ENCODE data around the gene CPA3.

Gene CPA3

GRCh38 chr3:148861277-148861869 is 3.7 kb upstream of the CPA3 start:
- no peak for DNase-seq

GRCh38 chr3:148863297-148863696 is 1.8 kb upstream of the CPA3 start:
- DNase-seq: no peak

GRCh38 chr3:148863814-148864213 is 1.3 kb upstream of the CPA3 start:
- no peak for DNase-seq

DNA sequence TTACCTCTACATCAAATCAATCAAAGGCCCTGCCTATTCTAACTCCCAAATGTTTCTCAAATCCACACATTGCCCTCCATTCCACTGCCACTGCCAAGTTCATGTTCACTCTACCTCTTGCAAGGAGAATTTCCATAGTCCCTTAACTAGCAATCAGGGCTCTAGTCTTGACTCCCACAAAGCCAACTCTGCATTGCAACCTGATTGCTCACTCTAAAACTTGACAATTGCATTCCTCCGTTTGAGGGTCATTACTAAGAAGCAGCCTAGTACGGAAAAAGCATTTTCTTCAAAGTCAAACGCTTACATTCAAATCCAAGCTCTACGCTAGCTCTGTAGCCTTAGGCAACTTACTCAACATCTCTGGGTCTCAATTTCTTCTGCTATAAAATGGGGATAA is 1.2 kb downstream of the CPA3 start:
- no peak for DNase-seq

- DNase-seq: no peak
Measured at GRCh38 chr3:148873270-148873927, 8.3 kb downstream of the CPA3 start.

GRCh38 chr3:148873977-148874376 is 8.9 kb downstream of the CPA3 start:
- no peak for DNase-seq

- no peak for DNase-seq
Measured at GRCh38 chr3:148878095-148878494, 13.0 kb downstream of the CPA3 start.

GRCh38 chr3:148879256-148879655 is 14.2 kb downstream of the CPA3 start:
- no peak for DNase-seq

DNA sequence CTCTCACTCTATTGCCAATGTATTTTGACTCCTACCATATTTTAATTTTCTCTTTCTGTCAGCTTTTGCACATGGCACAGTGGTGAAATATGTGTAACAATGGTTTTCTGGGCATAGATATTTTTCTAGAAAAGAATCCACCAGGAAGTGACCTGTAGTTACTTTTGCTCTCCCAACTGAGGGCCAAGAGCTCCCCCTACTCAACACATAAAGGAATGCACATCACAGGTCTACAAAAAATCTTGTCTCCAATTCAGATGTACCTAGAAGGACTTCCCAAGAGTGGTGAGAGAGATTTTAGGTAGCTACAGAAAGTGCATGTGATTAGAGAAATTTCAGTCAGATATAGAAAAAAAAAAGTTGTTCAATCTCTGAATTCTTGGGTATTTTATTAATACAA is 15.6 kb downstream of the CPA3 start:
- DNase-seq: no peak

- no peak for DNase-seq
Measured at GRCh38 chr3:148881286-148881685, 16.2 kb downstream of the CPA3 start.

DNA sequence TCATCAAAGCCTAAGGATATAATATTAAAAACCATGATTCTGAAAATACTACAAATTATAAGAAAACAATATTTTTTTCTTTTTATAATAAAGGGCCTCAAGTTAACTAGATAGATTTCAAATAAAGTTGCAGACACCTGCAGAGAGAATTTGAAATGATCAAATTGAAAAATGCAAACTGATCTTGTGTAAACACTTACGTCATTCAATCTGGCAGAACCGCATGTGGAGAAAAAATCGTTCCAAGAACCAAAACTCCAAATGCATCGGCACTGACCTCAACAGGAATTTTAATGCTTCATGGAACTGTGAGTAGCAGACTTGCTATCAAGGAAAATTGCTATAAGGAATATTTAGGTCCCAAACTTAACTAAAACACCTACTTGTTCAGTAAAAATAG is 17.2 kb downstream of the CPA3 start:
- DNase-seq: no peak

DNA sequence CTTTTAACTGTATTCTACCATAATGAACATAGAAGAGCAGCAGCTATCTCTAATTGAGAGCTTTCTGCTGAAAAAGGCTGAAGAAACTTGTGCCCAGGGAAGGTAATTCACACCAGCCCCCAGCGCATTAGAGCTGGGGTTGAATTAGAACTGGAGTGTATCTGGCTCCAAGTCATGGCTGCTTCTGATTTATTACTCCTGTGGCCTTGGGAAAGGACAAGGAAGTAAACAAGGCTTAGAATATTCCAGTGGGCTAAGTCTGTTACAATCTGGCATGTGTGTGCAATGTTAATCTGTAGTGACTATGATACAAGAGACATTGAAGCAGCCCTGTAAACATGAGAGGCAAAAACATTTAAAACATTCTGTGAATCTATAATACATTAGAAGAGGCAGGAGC is 18.1 kb downstream of the CPA3 start:
- no peak for DNase-seq

DNA sequence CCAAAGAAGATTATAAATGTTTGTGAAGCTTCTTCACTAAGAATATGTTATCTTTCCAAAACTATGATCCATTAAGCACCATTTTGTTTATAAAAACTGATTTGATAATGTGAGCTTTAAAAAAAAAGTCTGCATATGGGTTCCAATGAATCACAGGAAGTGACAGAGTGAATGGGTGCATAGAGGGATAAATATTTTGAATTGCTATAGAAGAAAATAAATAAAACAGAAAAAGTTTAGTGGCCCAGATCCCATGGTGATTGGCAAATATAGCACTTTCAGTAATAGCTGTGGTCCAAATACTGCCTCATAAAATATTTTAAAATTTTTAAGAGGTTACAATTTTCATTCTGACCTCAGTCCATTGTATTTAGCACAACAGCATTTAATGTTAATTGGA is 19.2 kb downstream of the CPA3 start:
- no peak for DNase-seq

- DNase-seq: no peak
Measured at GRCh38 chr3:148889828-148890227, 24.7 kb downstream of the CPA3 start.

DNA sequence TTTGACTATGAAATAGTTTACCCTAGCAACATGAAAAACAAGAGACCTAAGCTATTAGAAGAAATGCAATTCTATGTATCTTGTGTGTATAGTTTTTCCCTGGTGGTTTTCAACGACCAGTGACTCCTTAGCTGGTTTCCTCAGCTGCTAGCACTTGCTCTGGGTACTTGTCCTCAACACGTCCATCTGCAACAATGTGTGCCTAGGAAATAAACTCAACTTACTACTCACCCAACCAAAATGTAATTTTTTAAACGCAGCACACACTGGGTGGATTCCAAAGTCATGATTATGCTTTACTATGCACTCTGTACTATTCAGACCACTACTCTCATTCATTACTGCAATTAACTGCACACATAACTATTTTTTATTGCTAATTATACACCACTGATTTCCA is 31.0 kb downstream of the CPA3 start:
- no peak for DNase-seq

DNA sequence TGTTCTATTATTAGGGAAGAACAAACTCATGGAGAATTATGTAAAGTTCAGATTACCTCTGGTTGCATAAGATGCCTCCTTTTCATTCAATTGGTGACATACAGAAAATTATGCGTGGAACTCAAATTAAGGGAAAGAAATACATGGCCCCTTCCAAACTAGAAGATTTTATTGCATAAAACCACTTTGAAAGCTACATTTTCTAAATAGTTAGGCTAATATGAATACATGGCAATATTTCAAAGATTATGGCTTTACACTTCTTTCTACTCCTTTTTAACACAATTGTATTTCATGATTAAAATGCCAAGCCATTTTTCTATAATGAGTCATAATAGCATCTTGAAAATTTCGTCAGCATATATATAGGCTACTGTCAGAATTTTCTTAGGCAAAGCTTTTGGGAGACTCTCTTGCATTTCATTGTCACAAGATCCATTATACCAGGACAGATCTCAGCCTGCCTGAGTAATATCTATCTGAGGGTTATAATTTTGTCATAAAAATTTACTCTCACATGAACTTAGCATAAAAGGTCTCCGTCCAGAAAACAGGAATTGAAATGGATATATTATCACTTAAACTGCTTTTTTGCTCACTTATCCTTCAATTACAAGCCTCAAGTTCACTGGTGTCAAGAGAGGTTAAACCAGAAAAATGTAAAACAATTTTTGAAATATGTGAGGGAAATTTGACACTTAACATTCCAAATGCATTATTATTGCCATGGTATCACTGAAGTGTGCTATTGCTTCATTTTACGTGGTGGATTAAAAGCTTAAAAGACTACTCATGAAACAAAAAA is 37.1 kb downstream of the CPA3 start:
- DNase-seq: no peak

GRCh38 chr3:148903022-148903442 is 37.9 kb downstream of the CPA3 start:
- DNase-seq: no peak

DNA sequence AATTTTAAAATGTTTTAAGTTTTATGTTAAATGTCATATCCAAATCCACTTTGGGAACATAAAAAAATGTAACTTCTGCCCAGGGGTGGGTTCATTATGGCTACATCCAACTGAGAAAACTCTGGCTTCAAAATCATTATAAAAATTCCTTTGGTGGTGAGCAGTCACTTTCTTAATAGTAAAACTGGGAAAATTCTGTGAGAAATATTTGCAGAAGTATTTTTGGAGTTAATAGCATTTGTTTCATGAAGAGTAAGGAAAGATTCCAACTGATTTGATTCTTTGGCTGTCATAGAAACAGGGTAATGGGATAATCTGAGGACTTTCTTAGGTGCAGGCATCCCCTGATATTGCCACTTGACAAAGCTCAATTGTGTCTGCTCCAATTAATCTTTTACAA is 38.8 kb downstream of the CPA3 start:
- DNase-seq: no peak

DNA sequence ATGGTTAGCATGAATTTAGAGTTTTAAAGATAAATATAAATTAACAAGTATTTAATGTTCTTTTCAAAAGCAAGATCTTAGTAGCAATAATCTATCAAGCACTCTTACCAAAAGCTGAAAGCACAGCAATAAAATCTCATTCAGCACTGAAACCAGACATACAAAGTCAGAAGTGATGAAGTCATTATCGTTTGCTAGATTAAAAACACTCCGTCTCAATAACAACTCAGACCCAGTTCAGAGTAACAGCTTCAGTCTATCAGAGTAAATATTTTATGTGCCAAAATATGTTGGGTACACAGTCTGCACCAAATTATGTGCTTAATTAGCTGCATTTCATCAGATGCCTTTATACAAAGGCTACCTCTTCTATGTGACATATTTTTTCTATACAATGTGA is 41.6 kb downstream of the CPA3 start:
- DNase-seq: no peak

- no peak for DNase-seq
Measured at GRCh38 chr3:148911173-148911572, 46.1 kb downstream of the CPA3 start.

DNA sequence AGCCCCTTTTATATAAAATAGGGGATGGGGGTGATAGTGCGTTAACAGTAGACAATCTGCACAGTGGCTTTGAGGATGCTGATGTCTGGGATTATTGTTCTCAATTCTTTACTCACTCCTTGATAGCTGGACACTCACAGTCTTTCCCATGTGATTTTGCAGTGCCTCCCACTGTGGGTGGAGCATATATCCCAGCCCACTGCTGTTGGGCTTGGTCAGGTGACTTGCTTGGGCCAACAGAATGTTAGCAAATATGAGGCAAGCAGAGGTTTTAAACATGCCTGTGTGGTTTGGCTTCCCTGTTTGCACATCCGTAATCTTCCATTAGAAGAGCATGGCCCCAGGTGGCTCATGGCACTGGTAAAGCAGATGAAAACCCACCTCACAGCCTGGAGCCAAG is 46.5 kb downstream of the CPA3 start:
- no peak for DNase-seq

DNA sequence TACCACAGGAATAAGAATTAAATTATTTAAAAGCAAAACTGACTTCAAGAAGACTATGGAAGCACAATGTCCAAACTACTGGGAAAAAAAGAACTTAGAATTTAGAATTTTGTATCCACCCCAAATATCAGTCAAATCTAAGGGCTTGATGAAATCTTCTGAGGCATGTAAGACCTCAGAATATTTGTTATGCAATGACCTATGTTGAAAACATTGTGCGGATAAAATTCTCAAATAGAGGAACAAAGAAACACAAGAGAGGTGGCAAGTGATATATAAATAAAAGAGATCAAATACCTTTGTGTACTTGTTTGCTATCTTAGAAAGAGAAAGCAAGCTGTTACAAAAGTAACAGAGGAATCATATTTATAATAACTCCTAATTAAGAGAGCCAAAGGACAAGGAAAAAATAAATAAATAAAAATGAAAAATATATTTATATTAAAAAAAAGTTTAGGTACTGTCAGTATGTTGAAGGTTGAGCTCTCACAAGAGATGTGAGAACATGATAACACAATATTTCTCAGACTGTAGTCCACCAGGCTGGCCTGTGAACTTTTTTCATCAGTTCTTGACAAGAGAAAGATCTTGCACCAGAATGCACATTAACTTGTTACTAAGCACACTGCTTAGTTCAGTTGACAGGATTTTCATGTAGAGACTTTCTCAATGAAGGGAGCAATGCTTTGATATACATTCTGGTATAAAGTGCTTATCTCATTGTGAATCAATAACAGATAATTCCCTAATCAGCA is 50.0 kb downstream of the CPA3 start:
- DNase-seq: no peak

DNA sequence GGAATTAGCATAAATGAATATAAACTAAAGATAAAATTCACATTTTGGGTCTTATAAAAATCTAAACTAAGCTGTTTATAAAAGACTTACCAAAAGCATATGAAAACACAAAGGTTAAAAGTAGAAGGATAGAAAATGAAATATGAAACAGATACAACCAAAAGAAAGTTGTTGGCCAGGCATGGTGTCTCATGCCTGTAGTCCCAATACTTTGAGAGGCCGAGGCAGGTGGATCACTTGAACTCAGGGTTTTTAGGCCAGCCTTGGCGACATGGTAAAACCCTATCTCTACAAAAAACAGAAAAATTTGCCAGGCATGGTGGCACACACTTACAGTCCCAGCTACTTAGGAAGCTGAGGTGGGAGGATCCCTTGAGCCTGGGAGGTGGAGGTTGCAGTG is 51.0 kb downstream of the CPA3 start:
- DNase-seq: no peak

DNA sequence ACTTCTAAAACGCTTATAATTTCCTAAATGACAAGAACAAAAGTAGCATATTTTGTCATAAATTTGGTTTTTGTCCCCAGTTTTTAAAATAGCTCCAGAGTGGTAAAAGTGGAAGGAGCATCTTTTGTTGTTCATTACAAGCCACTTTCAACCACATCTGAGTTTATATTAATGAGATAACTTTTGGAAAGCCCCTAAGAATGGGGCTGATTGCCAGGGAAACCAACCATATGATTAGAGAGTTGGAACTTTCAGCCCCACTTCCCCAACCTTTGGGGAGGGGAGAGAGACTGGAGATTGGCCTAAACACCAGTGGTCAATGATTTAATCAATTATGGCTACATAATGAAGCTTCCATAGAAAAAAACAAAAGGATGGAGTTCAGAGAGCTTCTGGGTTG is 57.4 kb downstream of the CPA3 start:
- no peak for DNase-seq

All from stimulated activated CD4-positive, alpha-beta T cell treated with anti-CD3 and anti-CD28 coated beads, Interleukin-4, amount 100 ng/mL, for 1 hour (primary cell).